Motor neuron (in vitro differentiated cells): ENCODE measurements around the gene MAGI2. TPM values are rescaled to one million over a fixed set of nuclear protein-coding genes. Genes with fewer than 3 reads are reported as not detected.
A peak's percentile ranks its signal among the peaks of the same experiment; 100 is the strongest.
"Not testable (repeated sequence)": the region's sequence is repeated elsewhere in the genome, so short reads cannot be mapped to it uniquely, and the experiment has no call there.

Source experiments
- ATAC-seq, 8 experiments: fragments of 200-7000 bp; cut with Tn5 transposase; replicated peaks in 6 of 8; 2 replicates each; pipeline ENCODE4 v1.8.0; 2021; ENCODE audit warnings: mild to moderate bottlenecking in 8 of 8, moderate library complexity in 8 of 8
- H3K27ac ChIP-seq, 2 donors: fragments of 250-450 bp; sonication (Bioruptor Pico); 2 replicates each; pipeline ENCODE4 v1.9.0; 2021; ENCODE audit warnings: antibody characterized with exemption in 2 of 2, mild to moderate bottlenecking in 2 of 2, moderate library complexity in 1 of 2
- H3K4me1 ChIP-seq, 2 donors: fragments of 250-450 bp; sonication (Bioruptor Pico); replicated peaks in 1 of 2; 2 replicates each; pipeline ENCODE4 v1.6.1; 2021; ENCODE audit warnings: antibody characterized with exemption in 2 of 2, mild to moderate bottlenecking in 2 of 2, moderate library complexity in 1 of 2
- H3K4me3 ChIP-seq, 5 donors: fragments of 250-450 bp; sonication (Bioruptor Pico); 2 replicates each; pipeline ENCODE4 v1.9.0; 2021; ENCODE audit warnings: antibody characterized with exemption in 5 of 5, mild to moderate bottlenecking in 5 of 5, moderate library complexity in 4 of 5
- WGBS, 10 experiments: fragments of 450-650 bp; shearing (Covaris generic); methylation state at CpG; one replicate each; pipeline ENCODE4 v1.0.0; 2022; 5-methylcytosine and 5-hydroxymethylcytosine counted together
- in situ Hi-C, 9 experiments: fragments of 400-800 bp; cut with MboI; loops; one replicate each; pipeline ENCODE4 v1.15.0; 2021; ENCODE audit warnings: low sequenced_read_pairs in 9 of 9, low pct_unique_long_range_greater_than_20kb in 2 of 9; ENCODE audit not compliant: unreplicated experiment in 9 of 9
- total RNA-seq, 8 experiments: library from RNA; unstranded; fragments of 300-600 nt; gene quantifications; 2 replicates each; pipeline versions ENCODE4 v1.2.3 to v1.2.4, GENCODE V29; 2022

MAGI2 gene
- total RNA-seq, 8 experiments from 2014 or later: 8.8 to 81.9 (median 28.2) TPM

DNA sequence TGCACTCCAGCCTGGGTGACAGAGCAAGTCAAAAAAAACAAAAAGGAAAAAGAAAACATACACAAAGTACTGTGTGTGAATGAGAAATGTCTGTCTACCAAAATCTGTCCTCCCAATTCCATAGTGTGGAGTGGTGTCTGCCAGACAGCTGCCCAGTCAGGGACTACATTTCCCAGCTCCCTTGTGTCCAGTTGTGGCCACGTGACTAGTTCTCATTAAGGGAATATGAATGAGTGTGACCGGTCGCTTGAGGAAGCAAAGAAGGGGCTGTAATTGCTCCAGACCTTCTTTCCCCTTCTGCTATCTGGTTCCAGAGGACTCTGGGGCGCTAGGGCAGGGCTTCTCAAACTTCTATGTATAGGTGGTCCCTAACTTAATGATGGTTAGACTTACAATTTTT lies 1450.8 kb downstream of the MAGI2 start:
- in situ Hi-C loops: no loop called here
- 70 to 100% (median 86%) methylated on average over 1 to 4 of the region's 4 CpGs; no CpG with 5 or more reads in 2 of the 10 experiments for WGBS, 10 experiments
- ATAC-seq: no peak
- no peak overlapping the region for H3K27ac ChIP-seq
- no peaks in the 10 kb centered on the region for H3K4me1 ChIP-seq
- no peak overlapping the region for H3K4me3 ChIP-seq

- Histone ChIP-seq H3K4me3 (no peak overlapping the region), H3K27ac (no peak overlapping the region), H3K4me1 (no peaks in the 10 kb centered on the region)
- ATAC-seq: no peak
- in situ Hi-C loops: no loop called here
- WGBS, 10 experiments: 33 to 88% (median 63%) methylated on average over 1 to 3 of the region's 3 CpGs; no CpG with 5 or more reads in 5 of the 10 experiments
These were observed 1451.4 kb downstream of the MAGI2 start for GRCh38 chr7:78002021-78002420.

DNA sequence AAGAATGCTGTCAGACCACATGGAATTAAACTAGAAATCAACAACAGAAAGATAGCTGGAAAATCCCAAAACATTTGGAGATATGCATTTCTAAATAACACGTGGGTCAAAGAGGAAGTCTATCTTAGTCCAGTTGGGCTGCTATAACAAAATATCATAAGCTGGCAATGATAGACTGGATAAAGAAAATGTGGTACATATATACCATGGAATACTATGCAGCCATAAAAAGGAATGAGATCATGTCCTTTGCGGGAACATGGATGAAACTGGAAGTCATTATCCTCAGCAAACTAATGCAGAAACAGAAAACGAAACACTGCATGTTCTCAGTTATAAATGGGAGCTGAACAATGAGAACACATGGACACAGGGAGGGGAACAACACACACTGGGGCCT lies 1454.3 kb downstream of the MAGI2 start:
- H3K4me1 ChIP-seq, in situ Hi-C loops, ATAC-seq, H3K4me3 ChIP-seq, H3K27ac ChIP-seq: not testable (repeated sequence)
- 7 to 100% (median 83%) methylated on average over 1 to 3 of the region's 3 CpGs; no CpG with 5 or more reads in 1 of the 10 experiments for WGBS, 10 experiments

GRCh38 chr7:77995717-77996116 lies 1457.8 kb downstream of the MAGI2 start:
- in situ Hi-C loops: no loop called here

GRCh38 chr7:77993838-77994237 lies 1459.6 kb downstream of the MAGI2 start:
- H3K4me1 ChIP-seq: no peaks in the 10 kb centered on the region
- in situ Hi-C loops: no loop called here
- H3K4me3 ChIP-seq: no peak overlapping the region
- no peak overlapping the region for H3K27ac ChIP-seq
- no peak for ATAC-seq
- 80 to 100% (median 96%) methylated on average over 1 to 3 of the region's 3 CpGs; no CpG with 5 or more reads in 2 of the 10 experiments for WGBS, 10 experiments

More at GRCh38 chr7:77995717-77996116, 1457.8 kb downstream of the MAGI2 start:
- 35 to 100% (median 70%) methylated on average over 1 to 4 of the region's 6 CpGs; no CpG with 5 or more reads in 1 of the 10 experiments for WGBS, 10 experiments
- Histone ChIP-seq H3K4me3 (no peak overlapping the region), H3K4me1 (no peaks in the 10 kb centered on the region), H3K27ac (no peak overlapping the region)
- ATAC-seq: peak in 1 of 8 experiments; percentile 54

GRCh38 chr7:77991656-77992055 lies 1461.8 kb downstream of the MAGI2 start:
- ATAC-seq: no peak
- 0 to 100% (median 75%) methylated on average over 1 to 4 of the region's 4 CpGs; no CpG with 5 or more reads in 1 of the 10 experiments for WGBS, 10 experiments
- Histone ChIP-seq H3K4me3 (no peak overlapping the region), H3K4me1 (no peaks in the 10 kb centered on the region), H3K27ac (no peak overlapping the region)
- in situ Hi-C loops: no loop called here

DNA sequence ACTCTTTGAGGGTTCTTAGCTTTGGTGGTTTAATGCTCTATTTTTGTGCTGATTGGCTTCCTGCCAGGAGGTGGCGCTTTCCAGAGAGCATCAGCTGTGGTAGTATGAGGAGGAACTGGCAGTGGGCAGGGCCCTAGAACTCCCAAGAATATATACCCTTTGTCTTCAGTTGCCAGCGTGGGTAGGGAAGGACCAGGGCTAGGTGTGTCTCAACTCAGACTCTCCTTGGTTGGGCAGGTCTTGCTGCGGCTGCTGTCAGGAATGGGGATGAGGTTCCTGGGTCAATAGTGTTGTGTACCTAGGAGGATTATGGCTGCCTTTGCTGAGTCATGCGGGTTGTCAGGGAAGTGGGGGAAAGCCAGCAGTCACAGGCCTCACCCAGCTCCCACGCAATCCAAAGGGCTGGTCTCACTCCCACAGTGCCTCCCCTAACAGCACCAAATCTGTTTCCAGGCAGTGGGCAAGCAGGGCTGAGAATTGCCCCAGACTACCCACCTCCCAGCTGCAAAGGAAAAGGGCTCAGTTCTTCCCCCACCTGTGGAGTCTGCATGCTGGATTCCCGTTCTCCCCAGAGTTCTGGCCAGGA lies 1463.4 kb downstream of the MAGI2 start:
- ATAC-seq: no peak
- WGBS, 10 experiments: 67 to 92% (median 83%) methylated on average over 1 to 2 of the region's 6 CpGs; no CpG with 5 or more reads in 5 of the 10 experiments
- in situ Hi-C loops: no loop called here

DNA sequence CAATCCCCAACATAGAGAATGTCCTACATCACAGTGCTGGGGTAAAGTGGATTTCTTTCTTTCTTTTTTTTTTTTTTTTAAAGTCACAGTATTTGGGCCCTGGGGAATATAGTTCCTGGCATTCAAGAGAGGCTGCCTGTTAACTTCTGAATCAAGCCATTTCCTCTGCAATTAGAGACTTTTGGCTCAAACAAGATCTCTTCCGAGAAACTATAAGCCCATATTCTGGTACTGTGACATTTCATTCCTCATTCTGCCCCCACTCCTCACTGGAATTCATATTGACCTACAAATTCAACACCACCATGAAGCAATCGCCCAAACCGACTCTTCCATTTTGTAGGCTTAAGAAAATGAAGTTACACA lies 1467.5 kb downstream of the MAGI2 start:
- no peak for ATAC-seq
- Histone ChIP-seq H3K4me3 (no peak overlapping the region), H3K27ac (no peak overlapping the region), H3K4me1 (no peaks in the 10 kb centered on the region)
- in situ Hi-C loops: no loop called here
- 20 to 100% (median 83%) methylated on average over 1 to 3 of the region's 3 CpGs; no CpG with 5 or more reads in 1 of the 10 experiments for WGBS, 10 experiments

More for the DNA sequence above, 1463.4 kb downstream of the MAGI2 start:
- Histone ChIP-seq H3K4me3 (no peak overlapping the region), H3K27ac (no peak overlapping the region), H3K4me1 (no peaks in the 10 kb centered on the region)

DNA sequence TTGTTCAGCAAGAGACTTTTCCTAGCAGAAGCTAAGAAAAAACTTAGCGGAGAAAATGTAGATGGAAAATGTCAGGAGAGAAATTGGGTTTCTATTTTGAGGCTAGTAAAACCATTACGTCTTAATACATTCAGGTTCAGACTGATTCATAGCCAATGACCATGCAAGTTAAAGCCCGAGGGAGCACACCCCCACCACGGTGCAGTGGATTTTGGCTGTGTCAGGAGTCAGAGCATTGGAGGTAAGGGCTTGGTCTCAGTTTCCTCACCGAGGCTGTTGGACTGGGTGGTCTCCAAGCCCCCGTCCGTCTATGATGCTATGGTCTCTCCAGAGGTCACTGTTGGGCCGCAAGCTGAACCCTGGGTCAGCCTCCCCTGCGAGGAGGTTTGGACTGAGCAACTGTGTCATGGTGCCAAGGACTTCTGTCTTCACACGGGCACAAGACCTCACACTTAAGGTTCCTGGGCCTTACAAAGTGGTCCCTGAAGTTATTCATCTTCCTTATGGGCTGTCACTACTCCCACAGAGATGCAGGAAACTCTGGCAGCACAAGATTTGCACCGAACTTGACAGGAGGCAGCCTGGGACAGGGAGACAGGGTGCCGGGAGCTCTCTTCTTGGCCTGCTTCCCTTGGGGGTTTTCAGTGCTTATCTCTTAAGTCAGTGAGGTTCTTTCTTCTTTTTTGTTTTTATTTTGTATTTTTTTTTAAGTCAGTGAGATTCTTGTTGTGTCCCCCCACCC lies 1468.1 kb downstream of the MAGI2 start:
- ATAC-seq: no peak
- no peaks in the 10 kb centered on the region for H3K4me1 ChIP-seq
- H3K4me3 ChIP-seq: no peak overlapping the region
- WGBS, 10 experiments: 25 to 100% (median 76%) methylated on average over 1 to 8 of the region's 12 CpGs
- no peak overlapping the region for H3K27ac ChIP-seq
- in situ Hi-C loops: no loop called here

GRCh38 chr7:77983973-77984372 lies 1469.5 kb downstream of the MAGI2 start:
- ATAC-seq: no peak
- WGBS, 10 experiments: 33 to 100% (median 88%) methylated on average over 1 to 4 of the region's 4 CpGs
- in situ Hi-C loops: no loop called here
- Histone ChIP-seq H3K4me1 (no peaks in the 10 kb centered on the region), H3K27ac (no peak overlapping the region), H3K4me3 (no peak overlapping the region)

DNA sequence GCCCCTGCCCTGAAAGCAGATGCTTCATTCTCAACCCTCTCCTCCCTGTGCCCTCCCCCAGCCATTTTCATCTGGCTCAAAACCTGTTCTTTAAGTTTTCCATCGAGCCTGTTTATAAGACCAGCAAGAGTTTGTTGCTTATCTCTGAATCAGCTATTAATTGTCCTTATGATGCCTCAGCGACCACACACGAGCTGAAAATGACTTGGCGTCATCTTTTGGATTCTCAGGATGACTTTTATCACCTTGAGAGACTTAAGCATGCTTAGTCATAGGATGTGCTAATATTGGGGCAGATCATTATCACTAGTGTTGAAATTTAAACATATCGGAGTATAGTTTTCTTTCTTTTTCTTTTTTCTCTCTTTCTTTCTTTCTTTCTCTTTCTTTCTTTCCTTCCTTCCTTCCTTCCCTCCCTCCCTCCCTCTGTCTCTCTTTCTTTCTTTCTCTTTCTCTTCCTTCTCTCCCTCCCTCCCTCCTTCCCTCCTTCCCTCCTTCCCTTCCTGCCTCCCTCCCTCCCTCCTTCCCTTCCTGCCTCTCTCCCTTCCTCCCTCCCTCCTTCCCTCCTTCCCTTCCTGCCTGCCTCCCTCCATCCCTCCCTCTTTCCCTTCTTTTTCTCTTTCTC lies 1470.4 kb downstream of the MAGI2 start:
- WGBS, 10 experiments: 18 to 94% (median 65%) methylated on average over 1 to 4 of the region's 5 CpGs; no CpG with 5 or more reads in 2 of the 10 experiments
- in situ Hi-C loops: no loop called here
- ATAC-seq: no peak
- Histone ChIP-seq H3K4me1 (no peaks in the 10 kb centered on the region), H3K27ac (no peak overlapping the region), H3K4me3 (no peak overlapping the region)

DNA sequence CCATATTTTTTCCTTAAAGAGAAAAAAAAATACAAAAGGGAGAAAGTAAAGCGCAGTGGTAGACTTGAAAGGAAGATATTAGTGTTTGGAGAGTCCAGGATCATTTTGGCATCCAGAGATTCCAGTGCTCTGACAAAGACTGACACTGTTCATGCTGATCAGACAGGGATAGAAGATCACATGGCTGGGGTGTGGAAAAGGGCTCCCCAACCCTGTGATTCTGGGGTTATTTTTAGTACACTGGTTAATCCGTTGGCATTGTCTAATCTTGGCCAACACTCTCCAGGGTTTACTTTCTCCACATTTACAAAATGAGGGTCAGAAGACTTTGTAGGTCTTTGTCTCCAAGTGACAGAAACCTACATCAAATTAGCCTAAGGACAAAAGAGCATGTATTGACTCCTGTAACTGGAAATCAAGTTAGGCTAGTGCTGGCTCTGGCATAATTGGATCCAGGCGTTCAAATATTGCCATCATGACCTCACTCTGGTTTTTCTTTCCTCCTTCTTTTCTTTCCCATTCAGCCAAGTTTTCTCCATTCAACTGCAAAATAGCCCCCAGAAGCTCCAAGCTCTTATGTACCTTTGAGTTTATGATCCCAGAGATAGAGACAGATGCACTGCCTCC lies 1473.3 kb downstream of the MAGI2 start:
- ATAC-seq: no peak
- Histone ChIP-seq H3K4me3 (no peak overlapping the region), H3K27ac (no peak overlapping the region), H3K4me1 (no peaks in the 10 kb centered on the region)
- 0 to 100% (median 72%) methylated on average over 1 to 3 of the region's 3 CpGs for WGBS, 10 experiments
- in situ Hi-C loops: no loop called here

GRCh38 chr7:77979219-77979618 lies 1474.2 kb downstream of the MAGI2 start:
- in situ Hi-C loops: no loop called here
- WGBS, 10 experiments: 11 to 84% (median 67%) methylated on average over 2 to 5 of the region's 5 CpGs
- no peaks in the 10 kb centered on the region for H3K4me1 ChIP-seq
- no peak overlapping the region for H3K27ac ChIP-seq
- H3K4me3 ChIP-seq: no peak overlapping the region
- no peak for ATAC-seq
